22Rv1 (cell line): ENCODE measurements around the gene GLIS1.

Experiments
- ZFX ChIP-seq: fragments of 450-650 bp; IDR thresholded peaks from 2 replicates; pipeline ENCODE4 v1.6.1; 2017; ENCODE audit warnings: antibody characterized with exemption, borderline replicate concordance
- TF ChIP-seq, protein P1 (sequence below): fragments of 450-650 bp; IDR thresholded peaks from 2 replicates; pipeline ENCODE4 v1.5.1; 2017; ENCODE audit warnings: mild to moderate bottlenecking

- TF ChIP-seq, protein P1, sequence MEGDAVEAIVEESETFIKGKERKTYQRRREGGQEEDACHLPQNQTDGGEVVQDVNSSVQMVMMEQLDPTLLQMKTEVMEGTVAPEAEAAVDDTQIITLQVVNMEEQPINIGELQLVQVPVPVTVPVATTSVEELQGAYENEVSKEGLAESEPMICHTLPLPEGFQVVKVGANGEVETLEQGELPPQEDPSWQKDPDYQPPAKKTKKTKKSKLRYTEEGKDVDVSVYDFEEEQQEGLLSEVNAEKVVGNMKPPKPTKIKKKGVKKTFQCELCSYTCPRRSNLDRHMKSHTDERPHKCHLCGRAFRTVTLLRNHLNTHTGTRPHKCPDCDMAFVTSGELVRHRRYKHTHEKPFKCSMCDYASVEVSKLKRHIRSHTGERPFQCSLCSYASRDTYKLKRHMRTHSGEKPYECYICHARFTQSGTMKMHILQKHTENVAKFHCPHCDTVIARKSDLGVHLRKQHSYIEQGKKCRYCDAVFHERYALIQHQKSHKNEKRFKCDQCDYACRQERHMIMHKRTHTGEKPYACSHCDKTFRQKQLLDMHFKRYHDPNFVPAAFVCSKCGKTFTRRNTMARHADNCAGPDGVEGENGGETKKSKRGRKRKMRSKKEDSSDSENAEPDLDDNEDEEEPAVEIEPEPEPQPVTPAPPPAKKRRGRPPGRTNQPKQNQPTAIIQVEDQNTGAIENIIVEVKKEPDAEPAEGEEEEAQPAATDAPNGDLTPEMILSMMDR: no peak
- TF ChIP-seq ZFX: no peak
Measured at GRCh38 chr1:53465023-53465957, 273.7 kb downstream of the GLIS1 start.
